ENCODE data around the gene PPP1R1B. TPM values are rescaled to one million over a fixed set of nuclear protein-coding genes. Genes with fewer than 3 reads are reported as not detected.

The PPP1R1B gene
- total RNA-seq, 4 donors from 2014 or later, result 0.23 to 4.8 (median 2.4) TPM

GRCh38 chr17:39604911-39605491 lies 21.8 kb upstream of the PPP1R1B start:
- peaks cover 28 to 57% (median 34%) of the 10 kb centered on the region in 3 donors for H3K4me1 ChIP-seq
- H3K27me3 ChIP-seq, result peaks cover 42 to 100% (median 69%) of the 10 kb centered on the region in 4 donors
- no peaks in the 10 kb centered on the region for H3K36me3 ChIP-seq
- DNase-seq, result no peak
- H3K4me3 ChIP-seq, result peak overlapping the region in 1 of 4 donors; percentile 52
- WGBS, 2 donors, result 0 to 10% methylated on average over 8 to 19 of the region's 31 CpGs
- no peak overlapping the region for H3K27ac ChIP-seq
- intact Hi-C loops (cut with DNase I), result no loop called here
- H3K9me3 ChIP-seq, result no peaks in the 10 kb centered on the region
- TF ChIP-seq CTCF (IDR thresholded peaks at IDR 0.05) (no peak), POLR2A (IDR thresholded peaks at IDR 0.05) (no peak)

DNA sequence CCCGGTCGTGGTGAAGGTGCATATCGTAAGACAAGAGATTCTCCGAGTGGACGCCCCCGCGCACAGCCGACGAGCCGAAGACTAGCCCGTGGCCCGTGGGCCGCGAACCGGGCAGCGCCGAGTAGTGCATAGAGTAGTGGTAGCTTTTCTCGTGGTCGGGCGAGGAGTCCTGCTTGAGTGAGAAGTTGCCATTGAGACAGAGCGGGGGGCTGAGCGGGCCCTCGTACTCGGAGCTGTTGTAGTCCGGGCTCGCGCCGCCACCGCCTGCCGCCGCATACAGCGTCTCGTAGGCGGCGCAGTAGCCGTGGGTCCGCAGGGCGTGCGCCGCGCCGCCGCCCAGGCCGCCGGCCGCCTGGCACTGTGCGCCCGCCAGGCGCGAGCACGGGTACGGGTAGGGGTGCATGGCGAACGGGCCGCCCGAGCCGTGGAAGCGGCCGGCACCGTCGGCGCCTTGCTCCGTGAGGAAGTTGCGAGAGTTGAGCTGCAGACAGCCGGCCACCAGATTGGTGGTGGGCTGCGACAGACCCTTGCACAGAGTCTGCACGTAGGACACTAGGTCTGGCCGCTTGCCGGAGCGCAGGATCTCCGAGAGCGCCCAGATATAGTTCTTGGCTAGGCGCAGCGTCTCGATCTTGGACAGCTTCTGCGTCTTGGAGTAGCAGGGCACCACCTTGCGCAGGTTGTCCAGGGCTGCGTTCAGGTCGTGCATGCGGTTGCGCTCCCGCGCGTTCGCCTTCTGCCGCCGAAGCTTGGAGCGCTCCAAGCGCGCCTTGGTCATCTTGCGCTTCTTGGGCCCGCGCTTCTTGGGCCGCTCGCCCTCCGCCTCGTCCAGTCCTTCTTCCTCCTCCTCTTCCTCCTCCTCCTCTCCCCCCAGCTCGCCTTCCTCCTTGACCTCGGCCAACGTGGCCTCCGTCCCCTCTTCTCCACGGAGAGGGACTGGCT lies 21.0 kb upstream of the PPP1R1B start:
- DNase-seq, result no peak
- intact Hi-C loops (cut with DNase I), result no loop called here
- WGBS, 2 donors, result 6% methylated on average over 25 to 40 of the region's 102 CpGs
- no peak overlapping the region for H3K27ac ChIP-seq
- TF ChIP-seq POLR2A (IDR thresholded peaks at IDR 0.05) (no peak), CTCF (IDR thresholded peaks at IDR 0.05) (no peak)
- peak overlapping the region in 2 of 4 donors; percentile 24 to 52 for H3K4me3 ChIP-seq
- H3K9me3 ChIP-seq, result no peaks in the 10 kb centered on the region
- H3K4me1 ChIP-seq, result peaks cover 28 to 55% (median 34%) of the 10 kb centered on the region in 3 donors
- no peaks in the 10 kb centered on the region for H3K36me3 ChIP-seq
- peaks cover 38 to 100% (median 61%) of the 10 kb centered on the region in 4 donors for H3K27me3 ChIP-seq

DNA sequence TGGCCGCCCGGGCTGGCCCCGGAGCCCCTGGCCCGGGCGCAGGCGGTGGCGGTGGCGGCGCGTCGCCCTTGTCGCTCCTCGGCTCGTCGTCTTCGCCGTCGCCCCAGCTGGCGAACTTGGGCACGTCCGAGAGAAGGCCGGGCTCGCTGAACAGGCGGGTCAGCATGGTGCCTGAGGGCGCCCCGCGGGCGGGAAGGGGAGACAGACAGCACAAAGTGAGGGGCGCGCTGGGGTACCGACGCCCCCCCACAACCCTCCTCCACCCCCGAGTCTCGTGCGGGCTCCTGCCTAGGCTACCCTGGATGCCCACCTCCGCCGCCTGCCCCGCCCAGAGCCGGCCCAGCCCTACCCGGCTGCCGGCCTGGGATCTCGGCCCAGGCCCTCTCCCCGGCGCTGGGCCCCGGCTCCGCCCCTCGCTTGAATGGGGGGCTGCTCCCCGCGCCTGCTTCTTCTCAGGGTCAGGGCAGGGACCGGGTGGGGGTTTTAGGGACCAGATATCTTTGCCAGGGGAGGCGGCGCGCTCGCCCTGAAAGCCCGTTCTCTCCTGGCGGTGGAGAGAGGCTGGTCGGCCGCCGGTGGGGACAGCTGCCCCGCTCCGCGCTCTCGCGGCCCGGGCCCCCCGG lies 20.2 kb upstream of the PPP1R1B start:
- no peak overlapping the region for H3K27ac ChIP-seq
- H3K4me3 ChIP-seq, result peak overlapping the region in 2 of 4 donors; percentile 24 to 52
- no peak for DNase-seq
- peaks cover 38 to 100% (median 55%) of the 10 kb centered on the region in 4 donors for H3K27me3 ChIP-seq
- intact Hi-C loops (cut with DNase I), result no loop called here
- WGBS, 2 donors, result no CpG with 5 or more reads among the region's 66 CpGs
- no peaks in the 10 kb centered on the region for H3K36me3 ChIP-seq
- H3K9me3 ChIP-seq, result no peaks in the 10 kb centered on the region
- TF ChIP-seq CTCF (IDR thresholded peaks at IDR 0.05) (no peak), POLR2A (IDR thresholded peaks at IDR 0.05) (no peak)
- H3K4me1 ChIP-seq, result peaks cover 28 to 55% (median 34%) of the 10 kb centered on the region in 3 donors

DNA sequence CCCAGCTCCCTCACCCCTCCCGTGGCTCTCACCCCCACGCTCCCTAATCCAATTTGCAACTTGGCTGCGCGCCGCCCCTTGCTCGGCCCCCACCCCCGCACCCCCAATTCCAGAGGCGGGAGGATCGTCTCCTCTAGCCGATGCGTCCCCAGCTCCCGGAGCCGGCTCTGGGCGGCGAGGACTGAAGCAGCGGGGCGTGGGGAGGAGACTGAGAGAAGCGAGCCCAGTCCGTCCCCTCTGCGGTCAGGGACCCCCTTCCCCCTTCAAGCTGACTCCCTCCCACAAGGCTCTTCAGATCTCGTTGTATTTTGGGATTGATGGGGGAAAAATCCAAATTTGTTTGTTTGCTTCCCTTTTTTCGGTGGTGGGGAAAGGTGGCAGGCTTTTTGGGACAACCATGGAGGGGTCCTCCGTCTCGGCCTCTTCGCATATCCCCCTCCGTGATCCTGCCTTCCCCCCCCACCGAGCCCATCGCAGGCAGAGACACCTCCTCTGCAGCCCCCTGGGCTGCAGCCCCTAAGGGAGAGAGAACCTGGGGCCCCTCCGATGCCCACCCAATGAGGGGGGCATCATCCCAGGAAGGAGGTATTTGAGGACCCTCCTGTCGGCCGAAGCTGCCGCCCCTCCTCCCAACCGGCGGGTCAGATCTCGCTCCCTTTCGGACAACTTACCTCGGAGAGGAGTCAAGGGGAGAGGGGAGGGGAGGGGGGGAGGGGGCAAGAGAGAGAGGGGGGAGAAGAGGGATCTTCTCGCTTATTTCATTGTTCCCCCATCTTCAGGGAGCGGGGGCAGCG lies 19.5 kb upstream of the PPP1R1B start:
- no peak overlapping the region for H3K27ac ChIP-seq
- TF ChIP-seq POLR2A (IDR thresholded peaks at IDR 0.05) (no peak), CTCF (IDR thresholded peaks at IDR 0.05) (no peak)
- H3K36me3 ChIP-seq, result no peaks in the 10 kb centered on the region
- WGBS, 2 donors, result 0 to 4% methylated on average over 2 to 5 of the region's 40 CpGs
- H3K9me3 ChIP-seq, result no peaks in the 10 kb centered on the region
- peaks cover 38 to 100% (median 52%) of the 10 kb centered on the region in 4 donors for H3K27me3 ChIP-seq
- DNase-seq, result no peak
- peak overlapping the region in 2 of 4 donors; percentile 24 to 52 for H3K4me3 ChIP-seq
- peaks cover 28 to 55% (median 34%) of the 10 kb centered on the region in 3 donors for H3K4me1 ChIP-seq
- intact Hi-C loops (cut with DNase I), result no loop called here
